ENCODE measurements around the gene PTPRM.

PTPRM gene

DNA sequence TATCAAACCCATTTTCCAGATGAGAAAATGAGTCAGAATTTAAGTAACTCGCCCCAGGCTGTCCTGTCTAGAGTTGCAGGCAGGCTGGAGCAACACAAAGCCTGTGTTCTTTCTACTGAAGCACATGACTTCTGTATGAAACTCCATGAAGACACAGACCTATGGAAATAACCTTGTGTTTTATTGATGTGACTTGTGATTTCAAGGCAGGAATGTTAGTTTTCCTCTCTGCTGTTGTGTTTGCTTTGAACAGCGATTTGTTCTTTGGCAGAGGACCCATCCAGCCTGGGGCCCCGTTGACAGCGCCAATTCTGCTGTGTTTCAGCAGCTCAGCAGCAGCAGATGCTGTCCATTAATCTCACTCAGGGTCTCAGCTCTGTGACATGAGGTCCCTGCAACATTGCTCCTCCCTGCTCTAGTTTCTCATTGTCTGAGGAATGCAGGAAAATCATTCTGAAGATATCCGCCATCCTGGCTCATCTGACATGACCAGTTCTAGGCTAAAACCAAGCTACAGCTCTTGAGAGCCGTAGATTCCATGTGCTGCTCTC is 697.8 kb downstream of the PTPRM start:
- DNase-seq: no peak

DNA sequence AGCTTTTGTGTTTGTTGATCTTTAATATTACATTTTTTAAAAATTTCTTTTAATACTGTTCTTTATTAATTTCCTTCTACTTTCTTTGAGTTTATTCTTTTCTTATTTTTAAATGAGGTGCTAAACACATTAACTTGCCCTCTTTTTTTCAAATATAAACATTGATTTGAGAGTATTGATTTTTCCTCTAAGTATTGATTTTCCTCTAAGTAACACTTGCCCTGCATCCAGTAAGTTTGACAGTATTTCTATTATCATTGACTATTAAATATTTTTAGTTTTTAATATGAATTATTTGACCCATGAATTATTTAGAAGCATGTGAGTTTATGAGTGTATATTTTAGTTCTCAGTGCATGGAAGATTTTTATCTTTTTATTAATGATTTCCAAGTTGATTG is 705.1 kb downstream of the PTPRM start:
- no peak for DNase-seq

DNA sequence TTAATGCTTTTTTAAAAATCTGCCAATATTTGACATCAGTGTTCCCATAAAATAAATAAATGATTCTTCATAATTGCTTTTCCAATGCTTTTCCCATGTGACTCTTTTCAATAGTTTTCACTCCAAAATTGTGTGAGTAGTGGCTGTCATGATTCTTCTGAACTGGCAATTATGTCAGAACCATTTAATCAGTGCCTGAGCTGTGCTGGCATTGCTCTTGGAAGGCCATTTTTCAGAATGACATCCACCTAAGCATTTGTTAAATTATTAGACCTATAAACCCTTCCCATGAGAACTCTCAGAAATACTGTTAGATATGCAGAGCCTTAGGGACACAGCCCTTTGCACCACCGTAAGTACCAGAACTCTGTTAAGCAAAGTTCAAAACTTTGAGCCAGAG is 707.3 kb downstream of the PTPRM start:
- no peak for DNase-seq

DNA sequence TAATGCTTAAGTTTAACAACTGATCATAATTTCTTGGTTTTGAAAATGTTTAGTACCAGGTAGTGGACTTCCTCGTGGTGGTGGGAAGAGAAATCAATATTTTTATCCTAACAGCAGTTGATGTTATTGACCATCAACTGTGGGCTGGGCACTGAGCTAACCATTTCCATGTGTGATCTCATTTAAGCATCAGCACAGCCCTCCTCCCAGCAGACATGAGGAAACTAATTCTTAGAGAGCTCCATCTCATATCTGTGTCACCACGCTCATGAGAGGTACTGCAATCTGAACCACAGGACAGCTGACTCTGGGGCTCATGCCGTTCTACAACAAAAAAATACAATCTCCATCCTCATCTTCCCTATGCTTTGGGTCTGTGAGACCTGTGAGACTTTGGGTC is 709.3 kb downstream of the PTPRM start:
- DNase-seq: no peak

DNA sequence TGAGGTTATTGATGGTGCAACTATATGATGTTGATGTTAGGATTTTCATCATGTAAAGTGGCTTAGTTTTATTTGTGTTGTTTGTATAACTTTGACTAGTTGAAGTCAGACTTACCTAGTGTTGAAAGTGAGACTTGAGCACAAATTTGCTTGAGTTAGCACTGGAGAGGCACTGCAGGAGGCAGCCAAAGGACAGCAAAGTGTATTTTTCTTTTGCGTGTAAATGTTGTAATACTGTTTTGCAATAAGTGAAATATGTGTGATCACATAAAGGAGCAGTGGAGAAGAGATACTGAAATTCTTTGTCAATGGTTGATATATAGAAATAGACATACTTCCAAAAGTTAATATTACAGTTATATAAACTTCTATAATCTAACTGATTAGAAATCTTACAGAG is 710.2 kb downstream of the PTPRM start:
- no peak for DNase-seq

DNA sequence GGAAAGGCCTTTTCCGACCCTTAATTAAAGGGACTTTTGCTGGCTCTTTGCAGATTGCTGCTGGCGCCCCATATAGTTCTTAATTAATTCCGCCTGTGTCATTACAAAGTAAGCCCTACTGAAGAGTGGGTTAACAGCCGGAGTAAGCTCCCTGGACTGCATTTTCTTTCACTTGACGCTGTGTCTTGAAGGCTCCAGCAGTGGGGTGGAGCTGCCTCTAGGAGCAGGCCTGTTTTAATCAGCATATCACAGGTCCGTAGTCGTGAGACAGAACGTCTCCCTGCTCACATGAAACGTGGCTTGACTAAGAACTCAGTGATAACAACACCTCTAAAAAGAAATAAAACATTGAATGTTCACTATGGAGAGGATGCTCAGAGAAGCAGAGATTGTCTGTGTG is 712.2 kb downstream of the PTPRM start:
- DNase-seq: no peak

DNA sequence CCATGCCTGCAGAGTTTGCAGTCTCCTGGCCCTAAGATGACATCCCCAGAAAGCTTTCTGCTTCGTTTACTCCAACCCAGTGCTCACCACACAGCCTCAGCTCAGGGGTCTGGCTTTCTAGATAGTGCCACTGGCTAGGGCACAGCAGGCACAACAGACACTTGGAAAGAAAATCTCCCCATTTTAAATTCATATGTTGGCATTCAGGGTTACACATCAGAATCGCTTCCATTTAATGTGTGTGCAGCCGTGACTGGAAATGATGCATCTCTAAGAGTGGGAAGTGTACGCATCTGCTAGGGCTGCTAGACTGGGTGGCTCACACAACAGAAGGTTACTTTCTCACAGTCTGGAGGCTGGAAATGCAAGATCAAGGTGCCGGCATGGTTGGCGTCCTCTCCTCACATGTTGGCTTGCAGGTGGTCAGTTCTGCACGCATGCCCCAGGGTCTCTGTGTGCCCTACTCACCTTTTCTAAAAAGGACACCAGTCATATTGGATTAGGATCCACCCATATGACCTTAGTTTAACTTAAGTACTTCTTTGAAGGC is 712.7 kb downstream of the PTPRM start:
- no peak for DNase-seq

DNA sequence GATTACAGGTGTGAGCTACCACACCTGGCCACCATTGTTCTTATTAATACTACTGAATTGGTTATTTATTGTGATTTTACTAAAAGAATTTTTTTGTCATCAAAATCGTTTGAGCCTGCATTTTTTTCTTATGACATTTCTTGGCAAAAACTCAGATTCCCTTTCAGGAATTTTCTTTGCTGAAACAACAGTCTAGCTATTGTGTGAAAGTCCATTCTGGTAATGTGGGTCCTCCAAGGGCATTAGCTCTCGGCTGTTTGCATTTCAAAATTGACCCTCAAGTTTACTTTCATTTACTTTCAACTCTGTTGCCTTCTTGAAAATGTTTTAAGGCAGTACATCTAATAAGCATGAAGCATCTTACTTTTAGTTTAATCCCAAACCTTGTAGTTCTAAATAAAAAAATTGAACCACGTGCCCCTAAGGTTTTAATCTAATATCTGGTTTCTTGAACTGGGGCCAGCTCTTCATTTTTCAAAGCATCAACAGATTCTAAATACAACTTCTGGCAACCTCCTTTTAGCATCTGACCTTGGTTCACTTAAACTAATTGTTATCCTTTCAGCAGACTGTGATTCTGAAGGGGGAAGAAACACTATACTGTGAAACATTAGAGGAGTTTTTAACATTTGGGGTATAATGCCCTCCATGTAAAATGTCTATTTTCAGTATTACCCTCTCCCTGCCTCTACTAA is 716.9 kb downstream of the PTPRM start:
- no peak for DNase-seq

DNA sequence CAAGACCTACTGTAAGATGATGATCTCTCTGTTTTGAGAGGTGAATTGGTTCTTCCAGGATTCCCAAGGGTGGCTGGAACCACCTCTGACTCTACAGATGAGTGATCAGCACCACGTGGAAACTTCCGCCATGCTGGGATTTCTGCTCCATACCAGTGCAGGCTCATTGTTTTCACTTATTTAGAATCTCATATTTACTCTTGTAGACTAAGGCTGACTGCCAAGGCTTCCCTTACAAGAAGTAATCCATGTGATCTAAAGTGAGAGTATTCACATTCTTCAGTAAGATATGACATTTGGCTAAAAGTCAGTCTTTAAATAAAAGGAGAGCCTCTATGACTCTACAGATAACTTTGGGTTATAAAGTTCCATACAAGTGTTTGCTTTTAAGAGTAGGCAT is 719.2 kb downstream of the PTPRM start:
- DNase-seq: no peak

DNA sequence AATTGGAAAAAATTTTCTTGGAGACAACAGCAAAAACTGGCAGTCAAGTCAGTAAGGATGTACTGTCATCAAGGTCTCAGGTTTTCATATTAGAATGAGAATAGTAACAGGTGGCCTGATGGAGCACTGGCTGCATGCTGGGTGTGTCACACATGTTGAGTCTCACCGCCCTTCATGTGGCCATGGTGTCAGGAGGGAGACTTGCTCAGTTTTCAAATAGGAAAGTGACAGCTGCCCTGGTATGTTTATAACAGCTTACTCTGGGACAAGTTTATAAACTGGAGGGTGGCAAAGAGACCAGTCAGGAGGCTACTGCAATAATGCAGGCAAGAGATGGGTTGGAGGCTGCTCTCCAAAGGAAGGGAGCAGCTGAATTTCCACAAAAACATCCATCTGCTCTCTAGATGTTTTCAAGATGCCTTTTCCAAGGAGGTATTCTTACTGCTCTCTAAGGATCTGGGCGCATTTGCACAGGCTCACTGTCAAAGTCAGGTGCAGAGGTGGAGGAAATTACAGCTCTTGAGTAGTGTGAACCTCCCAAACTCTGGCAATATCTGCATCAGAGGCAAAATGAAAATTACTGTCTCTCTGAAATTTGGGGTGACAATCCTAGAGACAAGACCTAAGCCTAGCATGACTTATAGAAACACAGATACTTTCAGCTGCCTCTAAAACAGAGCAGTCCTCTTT is 720.2 kb downstream of the PTPRM start:
- no peak for DNase-seq

DNA sequence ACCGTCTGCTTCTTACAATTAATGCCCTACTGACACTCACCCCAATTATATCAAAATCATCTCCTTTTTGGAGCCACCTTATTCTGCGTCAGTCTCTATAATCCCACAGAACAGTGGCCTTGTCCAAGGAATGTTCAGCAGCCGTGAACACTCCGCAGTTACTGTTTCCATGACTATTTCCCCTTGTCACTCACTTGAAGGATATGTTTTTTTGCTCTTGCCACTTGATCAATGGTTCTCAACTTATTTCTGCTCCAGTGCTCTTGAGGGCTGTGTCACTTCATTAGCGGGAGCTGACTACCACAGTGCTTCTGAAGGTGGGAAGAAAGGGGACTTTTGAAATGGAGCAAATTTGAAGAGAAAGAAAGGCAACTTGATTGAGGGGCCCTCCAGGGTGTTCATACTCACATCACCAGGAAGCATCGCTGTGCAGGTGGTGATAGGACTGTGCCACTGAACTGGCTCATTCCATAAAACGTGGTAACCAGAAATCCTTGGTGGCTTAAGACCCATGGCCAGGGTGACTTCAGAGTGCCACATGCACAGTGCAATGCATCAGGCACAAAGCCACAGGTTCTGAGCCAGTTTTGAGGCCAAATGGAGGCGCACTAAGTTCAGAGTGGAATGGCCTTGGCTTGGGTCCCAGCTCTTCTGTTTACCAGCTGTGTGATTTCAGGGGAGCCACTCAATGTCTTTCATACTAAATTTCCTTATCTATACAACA is 721.5 kb downstream of the PTPRM start:
- no peak for DNase-seq

DNA sequence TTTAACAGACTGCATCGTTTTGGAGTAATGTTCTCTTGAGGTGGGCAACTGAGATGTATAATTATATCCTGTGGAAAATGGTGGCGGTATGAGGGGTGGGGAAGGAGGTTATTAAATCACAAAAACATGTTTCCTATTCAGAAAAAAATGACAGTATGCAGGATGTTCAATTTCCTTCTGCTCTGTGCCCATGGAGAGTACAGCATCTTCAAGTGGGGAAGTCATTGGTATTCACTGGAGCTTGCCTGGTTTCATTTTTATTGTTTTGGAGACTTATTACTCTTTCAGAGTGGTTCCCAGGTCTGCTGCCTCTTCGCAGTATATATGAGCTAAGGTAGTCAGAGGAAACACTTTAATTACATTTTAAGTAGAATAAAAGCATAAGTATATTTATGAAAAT is 723.3 kb downstream of the PTPRM start:
- DNase-seq: no peak

DNA sequence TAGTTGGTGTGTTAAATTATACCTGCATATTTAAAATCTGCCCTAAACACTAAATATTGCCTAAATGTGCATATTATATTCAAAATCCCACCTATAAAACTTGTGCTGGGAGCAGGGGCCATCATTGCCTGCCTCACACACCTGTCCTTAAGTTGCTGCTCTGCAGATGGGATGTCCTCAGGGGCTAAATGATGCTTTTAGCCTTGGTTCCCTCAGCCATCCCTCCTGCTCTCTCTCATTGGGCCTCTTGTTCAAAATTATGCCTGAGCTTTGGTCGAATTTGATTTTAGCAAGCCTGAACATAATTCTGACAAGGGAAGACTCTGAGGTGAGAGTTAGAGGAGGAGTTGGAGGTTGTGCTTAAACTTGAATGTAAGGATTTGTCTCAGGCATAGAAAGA is 723.8 kb downstream of the PTPRM start:
- no peak for DNase-seq

DNA sequence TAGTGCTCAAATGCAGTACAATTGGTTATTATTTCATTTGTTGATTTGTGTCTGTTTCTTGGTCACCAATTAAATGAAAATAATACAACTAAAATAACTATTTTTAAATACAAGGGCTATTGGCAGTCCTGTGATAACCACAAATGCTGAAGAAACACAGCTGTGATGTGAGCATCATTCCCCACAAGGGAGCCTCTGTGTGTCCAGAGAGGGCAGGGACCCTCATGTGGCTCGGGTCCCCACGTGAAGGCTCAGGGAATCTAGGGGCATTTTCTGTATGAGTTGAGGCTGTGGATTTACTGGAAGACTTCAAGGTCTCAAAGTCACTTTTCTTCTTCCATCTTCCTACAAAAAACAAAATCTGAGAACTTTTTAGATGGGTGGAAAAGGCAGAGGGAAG is 726.1 kb downstream of the PTPRM start:
- no peak for DNase-seq

DNA sequence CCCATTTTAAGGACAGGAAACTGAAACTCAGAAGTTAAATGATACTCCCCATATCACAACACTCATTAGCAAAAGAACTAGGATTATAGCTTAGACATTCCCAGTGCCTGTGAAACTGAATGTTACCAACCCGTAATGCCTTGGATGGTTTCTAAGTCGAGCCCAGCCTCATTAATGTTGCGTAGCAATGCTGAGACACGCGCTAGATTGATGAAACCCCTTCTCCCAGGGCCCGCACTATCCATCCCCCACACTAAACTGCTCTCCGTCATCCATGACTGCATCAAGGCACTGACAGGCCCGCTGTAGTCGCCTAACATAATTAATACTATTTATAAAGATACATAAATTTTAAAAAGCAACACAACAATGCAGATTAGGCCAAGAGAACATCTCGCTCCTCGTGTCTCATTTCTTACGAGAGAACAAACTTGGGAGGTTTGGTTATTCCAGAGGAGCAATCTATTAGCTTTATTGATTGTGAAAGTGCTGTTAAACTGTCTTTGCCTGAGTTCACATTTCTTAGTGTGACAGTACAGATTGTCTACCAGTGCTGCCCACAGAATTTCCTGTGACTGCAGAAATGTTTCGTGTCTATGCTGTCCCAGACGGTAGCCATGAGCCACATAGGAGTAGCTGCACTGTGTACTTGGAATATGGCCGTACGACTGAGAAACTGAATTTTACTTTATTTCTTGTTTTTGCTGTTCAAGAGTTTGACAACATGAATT is 729.9 kb downstream of the PTPRM start:
- no peak for DNase-seq

DNA sequence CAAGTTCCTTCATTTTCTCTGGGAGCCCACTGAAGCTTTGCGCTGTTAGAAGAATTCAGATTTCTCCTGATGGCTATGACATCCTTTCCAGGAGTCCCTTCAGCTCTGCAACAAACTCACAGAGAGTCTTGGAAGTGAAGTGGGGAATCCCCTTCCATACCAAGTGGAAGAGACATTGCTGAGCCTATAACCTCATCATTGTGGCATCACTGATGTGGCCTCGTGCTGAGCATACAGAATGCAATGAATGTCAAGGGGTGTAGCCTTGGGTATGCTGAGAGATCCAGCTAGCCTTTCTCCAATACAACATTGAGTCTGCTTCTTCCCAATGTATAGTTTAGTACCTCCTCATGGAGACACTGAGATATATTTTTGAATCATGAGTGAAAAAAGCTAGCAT is 731.1 kb downstream of the PTPRM start:
- no peak for DNase-seq

DNA sequence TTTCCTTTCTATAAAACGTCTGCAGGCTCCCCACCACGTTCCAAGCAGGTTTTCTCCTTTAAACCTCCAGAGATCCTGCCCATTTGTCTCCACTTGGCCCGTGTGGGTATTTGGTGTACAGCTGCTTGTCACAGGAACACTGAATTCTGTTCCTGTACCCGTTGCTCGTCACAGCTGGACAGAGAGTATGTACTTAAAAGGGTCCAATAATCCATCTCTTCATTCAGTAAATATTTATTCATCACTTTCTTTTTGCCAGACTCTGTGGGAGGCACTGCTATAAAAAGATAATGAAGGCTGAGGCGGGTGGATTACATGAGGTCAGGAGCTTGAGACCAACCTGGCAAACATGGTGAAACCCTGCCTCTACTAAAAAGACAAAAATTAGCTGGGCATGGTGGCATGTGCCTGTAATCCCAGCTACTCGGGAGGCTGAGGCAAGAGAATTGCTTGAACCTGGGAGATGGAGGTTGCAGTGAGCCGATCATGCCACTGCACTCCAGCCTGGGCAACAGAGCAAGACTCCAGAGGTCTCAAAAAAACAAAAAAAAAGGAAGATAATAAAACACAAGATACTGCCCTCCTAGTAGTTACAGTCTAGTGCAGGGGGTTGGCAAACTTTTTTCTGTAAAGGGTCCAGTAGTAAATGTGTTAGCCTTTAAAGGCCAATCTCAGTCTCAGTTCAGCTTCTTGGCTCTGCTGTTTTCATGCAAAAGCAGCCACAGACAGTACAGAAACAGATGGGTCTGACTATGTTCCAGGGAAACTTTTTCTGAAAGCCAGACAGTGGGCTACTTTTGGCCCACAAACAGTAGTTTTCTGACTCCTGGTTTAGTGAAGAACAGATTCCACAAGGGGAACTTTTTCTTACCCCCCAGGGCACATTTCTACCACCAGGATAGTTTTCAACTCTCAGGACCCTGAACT is 732.2 kb downstream of the PTPRM start:
- no peak for DNase-seq

DNA sequence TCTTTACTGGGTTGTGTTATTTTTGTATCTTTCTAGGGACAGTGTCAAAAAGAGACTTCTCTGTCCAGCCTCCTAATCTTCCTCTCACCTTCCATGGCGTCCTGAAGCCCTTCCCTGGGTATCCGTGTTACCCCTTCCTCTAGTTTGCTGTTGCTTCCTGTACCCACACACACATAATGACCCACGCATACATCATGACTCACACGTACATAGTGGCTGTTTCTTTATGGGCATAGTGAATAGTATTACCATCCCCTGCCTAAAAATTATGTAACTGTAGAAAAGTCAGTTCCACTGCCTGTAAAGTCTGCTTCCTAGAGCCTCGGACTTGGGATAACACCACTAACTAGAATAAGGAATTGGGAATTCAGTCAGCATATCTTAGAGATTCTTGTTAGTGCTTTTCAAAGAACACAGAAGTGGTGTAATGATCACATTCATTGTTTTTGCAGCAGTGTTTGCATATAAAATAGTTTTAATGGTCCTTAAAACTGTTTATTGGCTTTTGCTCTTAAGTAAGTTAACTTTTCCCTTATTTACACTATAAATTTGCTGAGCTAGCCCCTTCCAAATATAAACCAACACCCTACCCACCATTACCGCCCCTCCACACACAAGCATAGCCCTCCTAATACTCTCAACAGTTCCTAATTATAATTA is 733.8 kb downstream of the PTPRM start:
- no peak for DNase-seq

DNA sequence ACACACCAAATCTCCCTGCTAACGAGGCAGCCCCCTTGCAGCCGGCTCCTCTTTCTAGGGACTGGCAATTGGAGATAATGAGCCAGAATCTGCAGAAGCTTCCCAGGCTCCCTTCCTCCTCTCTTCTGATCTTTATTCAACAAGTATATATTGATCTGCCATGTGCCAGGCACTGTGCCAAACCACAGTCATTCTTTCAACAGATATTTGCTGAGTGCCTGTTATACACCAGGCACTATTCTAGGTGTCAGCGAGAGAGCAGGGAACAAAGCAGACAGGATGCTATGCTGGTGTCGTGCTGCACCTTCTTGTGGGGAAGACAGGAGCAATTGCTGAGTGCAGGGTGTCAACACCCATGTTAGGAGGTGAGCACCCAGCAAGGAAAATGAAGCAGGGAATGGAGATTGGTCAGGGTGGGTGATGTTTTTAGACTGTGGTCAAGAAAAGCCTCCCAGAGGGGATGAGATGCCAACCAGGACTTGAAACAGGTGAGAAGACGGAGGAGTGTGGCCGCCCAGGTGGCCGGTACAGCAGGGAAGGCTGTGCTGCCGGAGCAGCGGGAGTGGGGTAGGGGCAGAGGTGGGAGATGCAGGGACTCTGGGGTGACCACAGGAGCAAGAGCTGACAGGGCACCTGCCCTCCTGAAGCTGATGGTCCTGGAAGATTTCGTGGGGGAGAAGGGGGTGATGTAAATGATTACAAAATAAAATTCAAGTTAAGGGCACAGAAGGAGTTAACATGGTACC is 734.5 kb downstream of the PTPRM start:
- DNase-seq: no peak

DNA sequence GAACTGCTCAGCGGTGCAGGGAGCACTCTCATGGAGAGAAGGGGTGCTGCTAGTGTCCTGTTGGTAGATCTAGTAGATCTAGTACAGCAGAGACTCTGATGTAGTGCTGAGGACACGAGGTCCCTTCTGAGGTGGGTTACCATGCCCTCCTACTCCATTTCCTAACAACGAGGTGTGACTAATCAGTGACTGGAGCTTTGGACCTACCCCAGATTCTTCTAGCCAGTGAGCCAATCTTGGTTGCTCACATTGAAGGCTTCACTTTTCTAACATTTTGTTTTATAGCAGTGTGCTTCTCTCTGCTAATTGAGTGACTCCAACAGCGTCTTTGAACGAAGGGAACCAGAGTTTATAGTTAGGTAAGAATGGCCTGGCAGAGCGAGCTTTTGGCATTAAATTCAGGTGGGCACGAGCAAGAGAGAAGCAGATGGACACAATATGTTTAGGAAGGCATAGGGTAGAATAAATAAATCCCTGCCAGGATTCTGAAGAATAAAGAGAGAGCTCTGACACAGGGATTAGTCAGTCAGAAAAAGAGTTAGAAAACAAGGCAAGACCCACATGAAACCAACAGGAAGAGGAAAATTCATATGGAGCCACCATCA is 736.1 kb downstream of the PTPRM start:
- DNase-seq: no peak
